H1 (cell line): ENCODE results near the gene SLC26A11. TPM values are rescaled to one million over a fixed set of nuclear protein-coding genes. Genes with fewer than 3 reads are reported as not detected.
A peak's percentile ranks its signal among the peaks of the same experiment; 100 is the strongest.

Experiments used
- BRCA1 ChIP-seq: IDR thresholded peaks from 2 replicates; pipeline ENCODE4 v1.6.1; 2012; ENCODE audit warnings: low read depth, low read length, improper control_type of control experiment
- CBX8 ChIP-seq: fragments of 300-800, 300-1000 bp; sonication (generic); IDR thresholded peaks from 2 replicates; pipeline ENCODE4 v1.7.1; 2016; ENCODE audit warnings: low read depth, low read length, borderline replicate concordance
- CEBPB ChIP-seq: IDR thresholded peaks from 2 replicates; pipeline ENCODE4 v1.6.1; 2012; ENCODE audit warnings: low read depth, low read length
- CHD1 ChIP-seq: IDR thresholded peaks from 2 replicates; pipeline ENCODE4 v1.6.1; 2012; ENCODE audit warnings: low read depth, low read length, improper control_type of control experiment
- GABPA ChIP-seq: IDR thresholded peaks from 2 replicates; pipeline ENCODE4 v1.6.1; 2011; ENCODE audit warnings: mild to moderate bottlenecking, low read length, moderate library complexity, borderline replicate concordance; ENCODE audit not compliant: insufficient read depth
- POLR2AphosphoS5 ChIP-seq: IDR thresholded peaks from 2 replicates; pipeline ENCODE4 v1.6.1; 2011; ENCODE audit warnings: low read depth, low read length
- RNF2 ChIP-seq: fragments of 200-900, 300-1000 bp; sonication (generic); IDR thresholded peaks from 2 replicates; pipeline ENCODE4 v1.7.1; 2016; ENCODE audit warnings: borderline replicate concordance, low read depth, mild to moderate bottlenecking, antibody characterized with exemption, low read length; ENCODE audit not compliant: poor library complexity, severe bottlenecking; ENCODE audit errors: missing control alignments
- SIN3A ChIP-seq, 2 experiments: IDR thresholded peaks in 1 of 2; conservative IDR thresholded peaks in 1 of 2; 2 replicates each; pipeline ENCODE4 v1.6.1; 2011 to 2012; ENCODE audit warnings: low read length in 2 of 2, improper control_type of control experiment in 1 of 2, low read depth in 1 of 2, mild to moderate bottlenecking in 1 of 2
- polyA plus RNA-seq, 7 experiments: library from polyadenylated mRNA; depleted of rRNA in 3 of 7; stranded (reverse) in 5 of 7; unstranded in 2 of 7; fragments of >200 nt in 5 of 7; fragments of 200-250 nt in 2 of 7; gene quantifications; 1 replicate in 5 of 7; 2 replicates in 1 of 7; 4 replicates in 1 of 7; pipeline versions ENCODE4 v1.2.1 to v1.2.3, GENCODE V29; 2011 to 2013; ENCODE audit warnings: missing spikeins in 2 of 7, mixed read lengths in 2 of 7
- total RNA-seq: library from RNA; stranded (reverse); fragmentation: NEBNext Ultra II Directional; extraction: Animal tissue kit (Norgen Biotek cat#: 25700); gene quantifications from 2 replicates; pipeline ENCODE4 v1.2.1, GENCODE V29; 2021
- TF ChIP-seq, protein P1 (sequence below): fragments of 300-600 bp; sonication (generic); IDR thresholded peaks from 2 replicates; pipeline ENCODE4 v1.7.1; 2012; ENCODE audit warnings: low read length, moderate library complexity, mild to moderate bottlenecking, inconsistent platforms; ENCODE audit not compliant: insufficient replicate concordance

The SLC26A11 gene
- total and polyA plus RNA-seq, 2 of the 8 experiments (the other 6 are each of a cell fraction or from before 2014, with no cell fraction given): 15.5 to 25.9 TPM

DNA sequence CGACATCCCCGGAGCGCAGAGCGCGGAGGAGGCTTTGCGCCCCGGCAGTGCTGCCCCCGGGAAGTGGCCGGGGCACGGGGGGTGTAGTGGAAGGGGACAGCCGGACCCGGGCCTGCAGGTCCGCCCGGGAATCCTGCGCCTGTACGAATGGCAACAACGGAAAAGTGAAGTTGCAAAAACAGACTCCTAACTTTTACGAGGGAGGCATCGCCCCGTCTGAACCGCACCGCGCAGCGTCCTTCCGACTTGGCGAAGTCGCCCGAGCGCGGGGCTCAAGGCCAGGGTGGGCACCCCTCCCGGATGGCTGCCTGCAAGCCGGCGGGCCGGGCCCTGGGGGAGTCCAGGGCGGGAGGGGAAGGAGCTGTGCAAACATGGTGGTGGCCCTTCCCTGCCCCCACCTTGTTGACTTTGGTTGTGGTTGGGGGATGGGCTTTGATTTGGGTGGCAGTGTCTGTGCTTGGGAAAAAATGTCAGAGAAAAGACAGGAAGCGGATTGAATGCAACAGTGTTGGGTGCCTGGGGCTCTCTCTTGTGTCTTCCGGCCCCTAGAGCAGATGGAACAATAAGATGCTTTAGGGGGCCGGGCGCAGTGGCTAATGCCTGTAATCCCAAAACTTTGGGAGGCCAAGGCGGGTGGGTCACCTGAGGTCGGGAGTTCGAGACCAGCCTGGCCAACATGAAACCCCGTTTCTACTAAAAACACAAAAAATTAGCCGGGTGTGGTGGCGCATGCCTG lies 41.1 kb downstream of the SLC26A11 start (continued):
- TF ChIP-seq, protein P1, sequence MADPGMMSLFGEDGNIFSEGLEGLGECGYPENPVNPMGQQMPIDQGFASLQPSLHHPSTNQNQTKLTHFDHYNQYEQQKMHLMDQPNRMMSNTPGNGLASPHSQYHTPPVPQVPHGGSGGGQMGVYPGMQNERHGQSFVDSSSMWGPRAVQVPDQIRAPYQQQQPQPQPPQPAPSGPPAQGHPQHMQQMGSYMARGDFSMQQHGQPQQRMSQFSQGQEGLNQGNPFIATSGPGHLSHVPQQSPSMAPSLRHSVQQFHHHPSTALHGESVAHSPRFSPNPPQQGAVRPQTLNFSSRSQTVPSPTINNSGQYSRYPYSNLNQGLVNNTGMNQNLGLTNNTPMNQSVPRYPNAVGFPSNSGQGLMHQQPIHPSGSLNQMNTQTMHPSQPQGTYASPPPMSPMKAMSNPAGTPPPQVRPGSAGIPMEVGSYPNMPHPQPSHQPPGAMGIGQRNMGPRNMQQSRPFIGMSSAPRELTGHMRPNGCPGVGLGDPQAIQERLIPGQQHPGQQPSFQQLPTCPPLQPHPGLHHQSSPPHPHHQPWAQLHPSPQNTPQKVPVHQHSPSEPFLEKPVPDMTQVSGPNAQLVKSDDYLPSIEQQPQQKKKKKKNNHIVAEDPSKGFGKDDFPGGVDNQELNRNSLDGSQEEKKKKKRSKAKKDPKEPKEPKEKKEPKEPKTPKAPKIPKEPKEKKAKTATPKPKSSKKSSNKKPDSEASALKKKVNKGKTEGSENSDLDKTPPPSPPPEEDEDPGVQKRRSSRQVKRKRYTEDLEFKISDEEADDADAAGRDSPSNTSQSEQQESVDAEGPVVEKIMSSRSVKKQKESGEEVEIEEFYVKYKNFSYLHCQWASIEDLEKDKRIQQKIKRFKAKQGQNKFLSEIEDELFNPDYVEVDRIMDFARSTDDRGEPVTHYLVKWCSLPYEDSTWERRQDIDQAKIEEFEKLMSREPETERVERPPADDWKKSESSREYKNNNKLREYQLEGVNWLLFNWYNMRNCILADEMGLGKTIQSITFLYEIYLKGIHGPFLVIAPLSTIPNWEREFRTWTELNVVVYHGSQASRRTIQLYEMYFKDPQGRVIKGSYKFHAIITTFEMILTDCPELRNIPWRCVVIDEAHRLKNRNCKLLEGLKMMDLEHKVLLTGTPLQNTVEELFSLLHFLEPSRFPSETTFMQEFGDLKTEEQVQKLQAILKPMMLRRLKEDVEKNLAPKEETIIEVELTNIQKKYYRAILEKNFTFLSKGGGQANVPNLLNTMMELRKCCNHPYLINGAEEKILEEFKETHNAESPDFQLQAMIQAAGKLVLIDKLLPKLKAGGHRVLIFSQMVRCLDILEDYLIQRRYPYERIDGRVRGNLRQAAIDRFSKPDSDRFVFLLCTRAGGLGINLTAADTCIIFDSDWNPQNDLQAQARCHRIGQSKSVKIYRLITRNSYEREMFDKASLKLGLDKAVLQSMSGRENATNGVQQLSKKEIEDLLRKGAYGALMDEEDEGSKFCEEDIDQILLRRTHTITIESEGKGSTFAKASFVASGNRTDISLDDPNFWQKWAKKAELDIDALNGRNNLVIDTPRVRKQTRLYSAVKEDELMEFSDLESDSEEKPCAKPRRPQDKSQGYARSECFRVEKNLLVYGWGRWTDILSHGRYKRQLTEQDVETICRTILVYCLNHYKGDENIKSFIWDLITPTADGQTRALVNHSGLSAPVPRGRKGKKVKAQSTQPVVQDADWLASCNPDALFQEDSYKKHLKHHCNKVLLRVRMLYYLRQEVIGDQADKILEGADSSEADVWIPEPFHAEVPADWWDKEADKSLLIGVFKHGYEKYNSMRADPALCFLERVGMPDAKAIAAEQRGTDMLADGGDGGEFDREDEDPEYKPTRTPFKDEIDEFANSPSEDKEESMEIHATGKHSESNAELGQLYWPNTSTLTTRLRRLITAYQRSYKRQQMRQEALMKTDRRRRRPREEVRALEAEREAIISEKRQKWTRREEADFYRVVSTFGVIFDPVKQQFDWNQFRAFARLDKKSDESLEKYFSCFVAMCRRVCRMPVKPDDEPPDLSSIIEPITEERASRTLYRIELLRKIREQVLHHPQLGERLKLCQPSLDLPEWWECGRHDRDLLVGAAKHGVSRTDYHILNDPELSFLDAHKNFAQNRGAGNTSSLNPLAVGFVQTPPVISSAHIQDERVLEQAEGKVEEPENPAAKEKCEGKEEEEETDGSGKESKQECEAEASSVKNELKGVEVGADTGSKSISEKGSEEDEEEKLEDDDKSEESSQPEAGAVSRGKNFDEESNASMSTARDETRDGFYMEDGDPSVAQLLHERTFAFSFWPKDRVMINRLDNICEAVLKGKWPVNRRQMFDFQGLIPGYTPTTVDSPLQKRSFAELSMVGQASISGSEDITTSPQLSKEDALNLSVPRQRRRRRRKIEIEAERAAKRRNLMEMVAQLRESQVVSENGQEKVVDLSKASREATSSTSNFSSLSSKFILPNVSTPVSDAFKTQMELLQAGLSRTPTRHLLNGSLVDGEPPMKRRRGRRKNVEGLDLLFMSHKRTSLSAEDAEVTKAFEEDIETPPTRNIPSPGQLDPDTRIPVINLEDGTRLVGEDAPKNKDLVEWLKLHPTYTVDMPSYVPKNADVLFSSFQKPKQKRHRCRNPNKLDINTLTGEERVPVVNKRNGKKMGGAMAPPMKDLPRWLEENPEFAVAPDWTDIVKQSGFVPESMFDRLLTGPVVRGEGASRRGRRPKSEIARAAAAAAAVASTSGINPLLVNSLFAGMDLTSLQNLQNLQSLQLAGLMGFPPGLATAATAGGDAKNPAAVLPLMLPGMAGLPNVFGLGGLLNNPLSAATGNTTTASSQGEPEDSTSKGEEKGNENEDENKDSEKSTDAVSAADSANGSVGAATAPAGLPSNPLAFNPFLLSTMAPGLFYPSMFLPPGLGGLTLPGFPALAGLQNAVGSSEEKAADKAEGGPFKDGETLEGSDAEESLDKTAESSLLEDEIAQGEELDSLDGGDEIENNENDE: no peak
- no peak for TF ChIP-seq CEBPB
- no peak for TF ChIP-seq CHD1
- TF ChIP-seq BRCA1: no peak
- TF ChIP-seq SIN3A (conservative IDR thresholded peaks at IDR 0.05 in 1 of 2, IDR thresholded peaks at IDR 0.05 in 1 of 2; ENCODE audit: low read depth in 1 of 2, low read length in 2 of 2): peak; percentile 65 to 79; a peak in 2 of 4 replicates
- TF ChIP-seq GABPA: peak; percentile 41; the same call in 1 of the 2 replicates
- TF ChIP-seq CBX8: no peak
- TF ChIP-seq POLR2AphosphoS5: no peak; the same call in 1 of the 2 replicates
- no peak for TF ChIP-seq RNF2
